ENCODE measurements around the gene FAM25A.
"Not testable (repeated sequence)": the region's sequence is repeated elsewhere in the genome, so short reads cannot be mapped to it uniquely, and the experiment has no call there.

FAM25A gene

GRCh38 chr10:87020056-87020455 lies at the start of gene FAM25A:
FAM25A (plus strand) TSS chr10:87020294; CDS start chr10:87020325, 31 bp downstream.
- not testable (repeated sequence) for DNase-seq

- no peak for DNase-seq
These were observed 49.2 kb upstream of the FAM25A start for GRCh38 chr10:86970982-86971231.

- no peak for DNase-seq
These were observed 48.7 kb upstream of the FAM25A start for GRCh38 chr10:86971232-86971991.

DNA sequence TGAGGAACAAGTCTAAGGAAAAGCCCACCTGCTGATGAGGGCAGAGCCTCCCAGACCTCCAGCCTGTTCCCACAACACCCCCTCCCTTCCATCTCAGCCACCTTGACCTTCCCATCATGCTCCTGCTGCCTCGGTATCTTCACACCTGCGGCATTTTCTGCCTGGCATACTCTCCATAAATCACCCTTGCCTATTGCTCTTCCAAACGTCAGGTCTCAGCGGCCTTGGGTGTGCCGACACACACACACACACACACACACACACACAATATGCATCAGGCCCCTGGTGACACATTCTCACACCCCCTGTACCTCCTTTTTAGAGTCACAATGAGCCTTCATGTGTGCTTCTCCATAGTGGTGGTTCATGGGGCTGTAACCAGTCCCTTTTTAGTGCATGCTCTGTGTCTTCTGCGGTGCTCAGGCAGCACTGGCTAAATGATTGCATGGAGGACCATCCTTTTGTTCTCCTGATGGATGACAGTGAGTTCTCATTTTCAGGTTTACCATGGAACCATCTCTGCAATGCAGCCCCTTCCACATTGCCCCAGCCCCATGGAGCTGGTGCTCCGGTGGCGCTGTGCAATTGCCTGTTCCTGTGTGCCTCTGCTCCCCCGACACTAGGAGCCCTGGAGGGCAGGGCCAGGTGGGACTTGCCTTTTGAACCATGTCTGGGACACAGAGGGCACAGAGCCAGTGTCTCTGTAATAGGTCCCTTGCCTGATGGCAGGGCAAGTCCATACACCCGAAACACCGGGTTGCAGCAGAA lies 47.3 kb upstream of the FAM25A start:
- DNase-seq: no peak

DNA sequence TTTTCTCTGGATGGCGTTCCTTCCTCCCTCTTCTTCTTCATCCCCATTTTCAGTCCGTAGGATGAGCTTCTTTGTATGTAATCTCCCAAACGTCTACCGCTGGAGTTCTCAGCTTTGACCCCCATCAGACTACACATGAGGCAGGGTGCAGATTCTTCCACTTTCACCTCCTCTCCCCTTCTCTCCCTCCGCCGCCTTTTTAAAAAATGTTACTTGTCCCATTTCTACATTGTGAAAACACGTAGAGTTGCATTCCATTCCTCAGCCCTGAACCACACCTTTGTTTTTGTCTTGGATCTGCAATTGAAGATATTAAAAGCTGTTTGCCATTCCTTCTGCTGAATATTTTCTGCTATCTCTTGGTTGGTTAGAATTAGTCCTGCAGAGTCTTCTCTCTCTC lies 45.6 kb upstream of the FAM25A start:
- DNase-seq: no peak

GRCh38 chr10:86976362-86977056 lies 43.6 kb upstream of the FAM25A start:
- DNase-seq: no peak

DNA sequence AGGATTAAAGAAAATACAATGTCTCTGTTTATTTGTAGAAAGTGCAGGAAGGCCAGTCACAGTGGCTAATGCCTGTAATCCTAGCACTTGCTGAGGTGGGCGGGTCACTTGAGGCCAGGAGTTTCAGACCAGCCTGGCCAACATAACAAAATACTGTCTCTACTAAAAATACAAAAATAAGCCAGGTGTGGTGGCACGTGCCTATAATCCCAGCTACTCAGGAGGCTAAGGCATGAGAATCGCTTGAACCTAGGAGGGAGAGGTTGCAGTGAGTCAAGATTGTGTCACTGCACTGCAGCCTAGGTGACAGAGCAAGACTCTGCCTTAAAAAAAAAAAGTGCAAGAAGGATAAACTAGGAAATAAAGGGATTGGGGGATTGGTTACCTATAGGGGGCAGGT lies 41.6 kb upstream of the FAM25A start:
- not testable (repeated sequence) for DNase-seq

DNA sequence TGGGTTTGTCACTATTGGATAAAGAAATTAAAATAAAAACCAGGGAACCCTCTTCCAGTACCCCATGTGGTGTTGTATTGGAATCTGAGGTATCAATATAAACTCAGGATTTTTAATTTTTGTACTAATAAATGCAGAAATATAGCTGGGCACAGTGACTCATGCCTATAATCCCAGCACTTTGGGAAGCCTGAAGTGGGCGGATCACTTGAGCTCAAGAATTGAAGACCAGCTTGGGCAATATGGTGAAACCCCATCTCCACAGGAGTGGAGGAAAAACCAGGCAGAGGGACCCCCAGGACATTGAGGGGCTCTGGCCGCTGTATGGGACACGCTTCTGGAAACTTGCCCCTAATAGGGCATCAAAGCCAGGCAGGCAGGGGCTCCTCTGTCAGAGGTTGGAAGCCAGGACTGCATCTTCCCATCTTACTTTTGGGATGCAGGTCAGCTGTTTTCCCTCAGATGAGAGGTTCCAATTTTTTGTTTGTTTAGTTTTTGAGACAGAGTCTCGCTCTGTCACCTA lies 40.7 kb upstream of the FAM25A start:
- DNase-seq: no peak

DNA sequence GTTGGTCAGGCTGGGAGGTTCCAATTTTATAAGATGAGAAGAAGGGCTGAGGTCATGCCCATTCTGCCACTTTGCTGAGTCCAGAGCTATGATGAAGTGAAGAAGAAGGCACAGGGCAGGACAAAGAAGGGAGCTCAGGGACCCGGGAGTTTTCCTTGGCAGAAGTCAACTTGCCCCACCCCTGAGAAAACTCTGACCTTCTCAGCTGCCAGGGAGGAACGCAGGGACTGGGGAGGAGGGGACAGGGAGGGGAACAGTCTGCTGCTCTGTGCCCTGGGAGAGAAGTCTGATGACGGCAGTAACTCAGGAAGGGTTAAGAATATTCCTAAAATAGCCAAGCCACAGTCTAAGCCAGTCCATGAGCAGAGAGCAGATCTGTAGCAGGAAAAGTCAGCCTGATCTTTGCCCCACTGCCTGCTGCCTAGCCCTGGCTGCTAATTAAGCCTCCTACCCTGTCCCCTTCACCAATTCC lies 40.1 kb upstream of the FAM25A start:
- DNase-seq: no peak

GRCh38 chr10:86981020-86981419 lies 39.1 kb upstream of the FAM25A start:
- not testable (repeated sequence) for DNase-seq

DNA sequence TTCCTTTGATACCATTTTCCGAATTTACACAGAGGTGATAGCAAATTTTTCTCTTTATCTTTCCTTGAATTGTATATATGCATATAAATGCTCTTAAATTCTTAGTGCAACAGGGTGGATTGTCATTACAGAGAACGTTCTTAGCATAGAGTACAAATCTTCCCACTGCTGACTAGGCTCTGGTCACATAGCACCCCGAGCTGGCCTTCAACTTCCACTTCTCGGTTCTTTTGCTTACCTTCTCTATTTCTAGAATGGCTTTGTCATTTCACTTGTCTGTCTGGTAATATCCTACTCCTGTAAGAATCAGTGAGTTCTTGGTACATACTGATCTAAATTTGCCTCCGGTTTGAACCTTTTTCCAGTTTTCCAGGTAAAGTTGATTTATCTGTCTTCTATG lies 38.4 kb upstream of the FAM25A start:
- no peak for DNase-seq

- not testable (repeated sequence) for DNase-seq
These were observed 35.6 kb upstream of the FAM25A start for GRCh38 chr10:86984498-86984897.

- no peak for DNase-seq
These were observed 31.6 kb upstream of the FAM25A start for GRCh38 chr10:86988520-86988919.

GRCh38 chr10:86991362-86991761 lies 28.7 kb upstream of the FAM25A start:
- DNase-seq: not testable (repeated sequence)

GRCh38 chr10:86992456-86992855 lies 27.6 kb upstream of the FAM25A start:
- no peak for DNase-seq

- no peak for DNase-seq
These were observed 27.2 kb upstream of the FAM25A start for GRCh38 chr10:86992929-86993328.

- DNase-seq: not testable (repeated sequence)
These were observed 20.2 kb upstream of the FAM25A start for GRCh38 chr10:86999802-87000403.

GRCh38 chr10:87000491-87000890 lies 19.6 kb upstream of the FAM25A start:
- no peak for DNase-seq

DNA sequence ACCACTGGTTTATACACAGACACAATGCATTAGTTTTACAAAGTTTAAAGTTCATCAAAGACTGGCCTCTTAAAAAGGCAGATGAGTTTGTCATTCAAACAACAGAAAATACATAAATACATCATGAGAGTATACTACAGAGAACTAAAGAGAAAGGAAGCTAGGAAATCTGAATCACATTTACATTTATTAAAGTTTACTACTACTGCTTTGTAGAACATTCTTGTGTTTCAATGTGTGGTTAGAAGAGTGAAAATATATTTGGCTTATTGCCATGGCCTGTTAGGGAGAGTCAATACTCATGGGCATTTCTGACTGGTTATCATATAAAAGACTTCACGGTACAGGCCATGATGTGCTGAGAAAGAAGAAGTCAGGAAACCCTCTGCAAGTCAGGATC lies 13.0 kb upstream of the FAM25A start:
- DNase-seq: not testable (repeated sequence)

DNA sequence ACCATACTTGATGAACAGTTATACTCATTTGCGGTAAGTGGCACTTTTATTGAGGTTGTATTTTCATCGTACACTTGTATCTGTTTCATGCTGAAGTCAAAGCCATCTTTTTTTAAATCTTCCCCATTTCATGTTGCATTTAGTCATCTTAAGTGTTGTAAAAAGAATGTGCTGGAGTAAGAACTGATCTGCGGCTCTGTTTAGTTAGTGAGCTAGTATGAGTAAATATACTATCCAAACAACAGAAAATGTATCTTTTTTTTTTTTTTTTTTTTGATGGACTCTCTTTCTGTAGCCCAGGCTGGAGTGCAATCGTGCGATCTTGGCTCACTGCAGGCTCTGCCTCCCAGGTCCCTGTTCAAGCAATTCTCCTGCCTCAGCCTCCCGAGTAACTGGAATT lies 12.4 kb upstream of the FAM25A start:
- not testable (repeated sequence) for DNase-seq

DNA sequence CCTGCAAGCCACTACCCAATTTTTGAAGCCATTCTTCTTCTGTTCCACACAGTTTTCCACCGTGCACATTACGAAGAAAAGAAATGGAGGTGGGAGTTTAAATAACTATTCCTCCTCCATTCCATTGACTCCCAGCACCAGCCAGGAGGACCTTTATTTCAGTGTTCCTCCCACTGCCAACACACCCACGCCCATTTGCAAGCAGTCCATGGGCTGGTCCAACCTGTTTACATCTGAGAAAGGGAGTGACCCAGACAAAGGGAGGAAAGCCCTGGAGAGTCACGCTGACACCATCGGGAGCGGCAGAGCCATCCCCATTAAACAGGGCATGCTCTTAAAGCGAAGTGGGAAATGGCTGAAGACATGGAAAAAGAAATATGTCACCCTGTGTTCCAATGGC lies 11.8 kb upstream of the FAM25A start:
- DNase-seq: not testable (repeated sequence)

GRCh38 chr10:87009134-87009696 lies 10.9 kb upstream of the FAM25A start:
- DNase-seq: not testable (repeated sequence)

DNA sequence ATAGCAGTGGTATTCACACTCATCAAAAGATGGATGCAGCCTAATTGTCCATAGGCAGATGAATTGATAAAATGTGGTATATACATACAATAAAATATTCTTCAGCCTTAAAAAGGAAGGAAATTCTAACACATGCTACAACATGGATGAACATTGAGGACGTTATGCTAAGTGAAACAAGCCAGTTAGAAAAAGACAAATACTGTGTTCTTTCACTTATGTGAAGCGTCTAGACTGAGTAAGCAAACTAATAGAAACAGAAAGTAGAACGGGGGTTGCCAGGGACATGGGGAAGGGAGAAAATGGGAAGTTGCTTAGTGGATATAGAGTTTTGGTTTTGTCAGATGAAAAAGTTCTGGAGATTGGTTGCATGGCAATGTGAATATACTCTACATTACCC lies 6.6 kb upstream of the FAM25A start:
- not testable (repeated sequence) for DNase-seq

Data from NCI-H345 (cell line).